Daoy (cell line): Measurements from ENCODE around the gene LRG1. TPM values are rescaled to one million over a fixed set of nuclear protein-coding genes. Genes with fewer than 3 reads are reported as not detected.
A peak's percentile ranks its signal among the peaks of the same experiment; 100 is the strongest.
"Not testable (repeated sequence)": the region's sequence is repeated elsewhere in the genome, so short reads cannot be mapped to it uniquely, and the experiment has no call there.

Experiments used
- DNase-seq: peaks from one replicate; pipeline ENCODE4 v3.0.0-alpha.2; 2015; ENCODE audit warnings: low read depth
- total RNA-seq: library from RNA; depleted of rRNA; stranded (reverse); fragments of >200 nt; shearing (Covaris generic); gene quantifications from 2 replicates; pipeline ENCODE4 v1.2.3, GENCODE V29; 2014

Gene LRG1
- total RNA-seq, 1 experiment from 2014 or later, result 0.69 TPM

- DNase-seq, result no peak
Measured at GRCh38 chr19:4550479-4551050, 10.7 kb upstream of the LRG1 start.

DNA sequence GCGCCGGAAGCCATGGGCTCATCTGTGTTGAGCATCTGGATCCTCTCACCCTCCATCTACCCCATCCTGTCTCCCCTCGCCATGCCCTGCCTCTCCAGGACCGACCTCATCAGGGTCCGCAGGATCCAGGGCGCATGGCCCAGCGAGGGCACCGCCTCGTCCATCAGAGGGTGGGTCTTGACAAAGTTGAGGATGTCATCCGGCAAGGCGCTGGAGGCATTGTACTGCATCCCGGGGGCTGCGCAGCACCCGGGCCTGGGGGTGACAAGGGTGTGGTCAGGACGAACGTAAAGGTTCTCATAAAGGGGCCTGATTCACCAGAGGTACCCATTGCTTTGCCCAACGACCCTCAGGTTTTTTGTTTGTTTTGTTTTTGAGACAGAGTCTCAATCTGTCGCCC, 10.2 kb upstream of the LRG1 start:
- no peak for DNase-seq

- no peak for DNase-seq
Measured at GRCh38 chr19:4548238-4548584, 8.4 kb upstream of the LRG1 start.

GRCh38 chr19:4547303-4548237, 7.7 kb upstream of the LRG1 start:
- peak; percentile 41 for DNase-seq

- no peak for DNase-seq
Measured at GRCh38 chr19:4543842-4544647, 4.2 kb upstream of the LRG1 start.

GRCh38 chr19:4542896-4543841, 3.3 kb upstream of the LRG1 start:
- DNase-seq, result no peak

- DNase-seq, result not testable (repeated sequence)
Measured at GRCh38 chr19:4541806-4542145, 1.9 kb upstream of the LRG1 start.

GRCh38 chr19:4541114-4541805, 1.4 kb upstream of the LRG1 start:
- no peak for DNase-seq

- DNase-seq, result no peak
Measured at GRCh38 chr19:4539169-4539692, 605 bp downstream of the LRG1 start.

GRCh38 chr19:4538601-4538954, 1.3 kb downstream of the LRG1 start:
- DNase-seq, result no peak

GRCh38 chr19:4537953-4538600, 1.8 kb downstream of the LRG1 start:
- DNase-seq, result no peak

- DNase-seq, result no peak
Measured at GRCh38 chr19:4536798-4537197, 3.0 kb downstream of the LRG1 start.

DNA sequence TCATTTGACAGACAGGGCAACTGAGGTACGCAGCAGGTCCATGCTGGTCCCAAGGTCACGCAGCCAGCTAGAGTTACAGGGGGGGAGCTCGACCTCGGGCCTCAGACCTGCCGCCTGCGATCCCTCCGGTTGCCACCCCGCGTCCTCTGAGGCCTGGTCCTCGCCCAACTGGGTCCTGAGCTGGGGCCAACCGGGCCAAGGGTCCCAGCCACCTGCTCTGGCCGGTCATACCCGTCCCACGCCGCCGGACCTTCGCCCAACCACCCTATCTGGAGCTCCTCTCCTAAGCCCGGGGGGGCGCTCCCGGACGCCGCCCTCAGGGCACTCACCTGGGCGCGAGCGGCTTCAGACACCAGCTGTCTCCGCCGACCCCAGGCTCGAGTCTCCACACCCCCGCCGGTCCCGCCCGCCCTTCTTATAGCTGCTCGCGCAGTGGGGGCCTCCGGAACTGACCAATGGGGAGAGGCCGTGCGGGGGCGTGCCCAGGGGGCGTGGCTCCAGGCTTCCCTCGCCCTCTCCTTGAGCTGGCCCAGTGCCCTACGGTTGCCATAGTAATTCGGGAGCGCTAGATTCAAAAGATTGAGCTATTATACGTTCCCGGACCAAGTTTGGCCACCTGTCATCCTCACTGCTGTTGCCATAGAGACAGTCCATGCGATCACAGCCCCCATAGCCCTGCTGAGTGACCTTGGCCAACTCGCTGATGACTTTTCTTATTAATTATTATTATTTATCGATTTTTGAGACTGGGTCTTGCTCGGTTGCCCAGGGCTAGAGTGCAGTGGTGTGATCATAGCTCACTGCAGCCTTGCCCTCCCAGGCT, 4.8 kb downstream of the LRG1 start, which contains the start of gene PLIN5:
Gene PLIN5 (minus strand): TSS at position 389 of the 823 bp plus-strand sequence. CDS start 1,150 bp downstream, outside the sequence.
- peak; percentile 84 for DNase-seq

DNA sequence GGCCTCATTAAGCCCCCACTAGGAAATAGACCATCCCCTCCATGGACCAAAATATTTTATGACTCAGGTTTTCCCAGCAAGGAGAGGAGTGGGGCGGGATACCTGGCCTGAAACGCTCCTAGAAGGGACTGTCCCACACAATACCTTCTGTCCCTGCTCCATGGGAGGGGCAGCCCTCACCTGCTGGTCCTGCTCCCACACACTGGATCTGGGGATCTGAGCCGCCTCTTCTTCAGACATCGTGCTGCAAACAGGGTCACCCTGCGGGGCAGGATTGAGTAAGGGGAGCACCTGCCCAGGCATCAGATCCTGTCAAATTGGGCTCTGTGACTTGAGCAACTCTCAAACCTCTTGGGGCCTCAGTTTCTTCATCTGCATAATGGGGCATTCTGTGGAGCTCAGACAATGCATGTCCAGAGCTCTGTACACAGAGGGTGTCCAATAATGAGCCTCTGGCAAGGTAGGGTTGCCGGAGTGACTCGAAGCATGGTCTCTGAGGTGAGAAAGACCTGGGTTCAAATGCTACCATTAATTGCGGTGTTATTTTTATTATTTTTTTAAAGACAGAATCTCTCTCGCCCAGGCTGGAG, 5.9 kb downstream of the LRG1 start:
- DNase-seq, result no peak

DNA sequence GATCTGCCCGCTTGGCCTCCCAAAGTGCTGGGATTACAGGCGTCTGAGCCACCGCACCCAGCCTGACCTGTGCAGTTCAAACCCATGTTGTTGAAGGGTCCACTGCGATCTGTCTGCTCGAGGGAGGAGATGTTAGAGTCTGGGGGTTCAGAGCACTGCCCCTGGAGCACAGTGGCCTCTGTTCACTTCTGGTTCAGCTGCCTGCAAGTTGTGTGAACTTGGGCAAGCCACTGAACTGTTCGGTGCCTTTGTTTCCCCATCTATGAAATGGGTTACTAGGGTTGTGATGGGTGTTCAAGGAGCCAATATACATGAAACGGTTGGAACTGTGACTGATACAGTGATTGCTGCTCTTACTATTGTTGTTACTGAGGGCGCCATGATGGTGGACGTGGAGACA, 6.5 kb downstream of the LRG1 start:
- DNase-seq, result no peak

DNA sequence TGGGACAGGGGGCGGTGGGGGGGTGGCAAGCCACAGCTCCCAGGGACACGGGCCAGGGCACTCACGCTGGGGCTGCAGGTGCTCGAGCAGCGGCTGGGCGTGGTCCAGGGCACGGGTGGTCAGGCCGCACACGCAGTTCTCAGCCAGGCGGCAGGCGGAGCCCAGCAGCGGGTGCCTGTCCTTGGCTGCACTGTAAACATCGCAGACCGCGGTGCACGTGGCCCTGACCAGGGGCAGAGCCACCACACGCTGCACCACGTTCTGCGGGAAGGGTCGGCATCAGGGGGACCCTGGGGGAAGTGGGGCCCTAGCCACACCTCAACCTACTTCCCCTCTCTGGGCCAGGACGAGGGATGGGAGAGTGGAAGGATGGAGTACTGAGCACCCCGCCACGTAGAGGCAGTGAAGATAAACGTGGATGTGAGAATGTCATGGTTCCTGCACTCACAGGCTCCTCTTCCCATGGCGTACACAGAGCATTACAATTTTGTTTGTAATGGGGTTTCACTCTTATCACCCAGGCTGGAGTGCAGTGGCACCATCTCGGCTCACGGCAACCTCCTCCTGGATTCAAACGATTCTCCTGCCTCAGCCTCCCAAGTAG, 8.2 kb downstream of the LRG1 start:
- no peak for DNase-seq

DNA sequence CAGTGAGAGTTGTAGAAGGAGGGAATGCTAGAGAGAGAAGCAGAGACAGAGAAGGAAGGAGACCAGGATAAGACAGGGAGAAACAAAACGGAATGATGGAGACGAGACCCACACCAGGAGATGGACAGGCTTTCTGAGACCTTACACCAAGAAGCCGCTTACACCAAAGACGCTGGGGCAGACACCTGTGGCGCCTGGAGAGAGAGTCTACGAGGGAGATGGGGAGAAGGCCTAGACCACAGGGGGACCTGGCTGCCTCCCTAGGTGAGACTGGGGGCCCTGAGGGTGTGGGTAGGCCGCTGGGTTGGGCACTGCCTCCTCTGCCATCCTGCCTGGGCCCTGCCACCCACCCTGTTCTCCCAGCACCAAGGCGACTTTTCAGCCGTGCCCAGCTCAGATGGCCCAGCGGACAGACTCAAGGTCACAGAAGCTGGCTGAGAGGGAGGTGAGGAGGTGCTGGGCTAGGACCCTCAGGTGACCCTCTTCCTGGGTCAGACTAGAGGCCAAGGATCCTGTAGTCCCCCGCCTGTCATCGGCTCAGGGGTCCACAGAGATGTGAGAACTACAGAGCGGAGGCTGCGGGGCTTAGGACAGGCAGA, 9.8 kb downstream of the LRG1 start:
- DNase-seq, result no peak

DNA sequence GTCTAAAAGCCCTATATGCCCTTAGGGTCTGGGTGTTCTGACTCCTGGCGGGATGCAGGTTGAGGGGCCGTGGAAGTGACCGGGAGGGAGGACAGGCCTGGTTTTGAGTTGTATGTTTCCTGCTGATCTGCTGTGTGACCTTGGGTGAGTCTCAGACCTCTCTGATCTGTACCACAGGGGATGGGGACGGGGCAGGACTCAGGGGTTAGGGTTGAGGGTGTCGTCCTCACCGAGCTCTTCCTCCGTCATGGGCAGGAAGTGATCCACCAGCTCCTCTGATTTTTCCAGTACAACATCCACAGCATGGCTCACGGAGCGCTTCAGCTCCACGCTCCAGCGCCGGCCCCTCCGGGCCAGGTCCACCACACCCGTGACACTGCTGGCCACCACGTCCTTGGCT, 11.0 kb downstream of the LRG1 start:
- no peak for DNase-seq
